Keratinocyte (primary cell): ENCODE measurements around the gene TREH.

ENCODE experiments used
- CTCF ChIP-seq, 3 experiments: IDR thresholded peaks in 1 of 3; conservative IDR thresholded peaks in 1 of 3; optimal IDR thresholded peaks in 1 of 3; 2 replicates in 2 of 3; 3 replicates in 1 of 3; pipeline versions ENCODE3 to v1.5.1; 2011; ENCODE audit warnings: low read length in 3 of 3, mild to moderate bottlenecking in 3 of 3, moderate library complexity in 2 of 3, control low read depth in 1 of 3, inconsistent platforms in 1 of 3; ENCODE audit not compliant: insufficient read depth in 2 of 3; ENCODE audit errors: extremely low read depth in 1 of 3
- EZH2 ChIP-seq: IDR thresholded peaks from one replicate; pipeline ENCODE4 v1.6.1; 2012; ENCODE audit warnings: inconsistent platforms, mild to moderate bottlenecking, low read length, moderate library complexity

- TF ChIP-seq CTCF (optimal IDR thresholded peaks at IDR 0.05 in 1 of 3, IDR thresholded peaks at IDR 0.05 in 1 of 3, conservative IDR thresholded peaks at IDR 0.05 in 1 of 3; ENCODE audit: extremely low read depth in 1 of 3, insufficient read depth in 2 of 3, low read length in 3 of 3), result no peak
- no peak for TF ChIP-seq EZH2
Measured at GRCh38 chr11:118608360-118609227, 70.9 kb downstream of the TREH start.
